Putamen (tissue), 1 donor: ENCODE data around the gene NKD1.
"Not testable (repeated sequence)": the region's sequence is repeated elsewhere in the genome, so short reads cannot be mapped to it uniquely, and the experiment has no call there.

ENCODE experiments used
- DNase-seq: peaks from one replicate; pipeline ENCODE4 v3.0.0-alpha.2; 2016; ENCODE audit warnings: low spot score

The NKD1 gene

DNA sequence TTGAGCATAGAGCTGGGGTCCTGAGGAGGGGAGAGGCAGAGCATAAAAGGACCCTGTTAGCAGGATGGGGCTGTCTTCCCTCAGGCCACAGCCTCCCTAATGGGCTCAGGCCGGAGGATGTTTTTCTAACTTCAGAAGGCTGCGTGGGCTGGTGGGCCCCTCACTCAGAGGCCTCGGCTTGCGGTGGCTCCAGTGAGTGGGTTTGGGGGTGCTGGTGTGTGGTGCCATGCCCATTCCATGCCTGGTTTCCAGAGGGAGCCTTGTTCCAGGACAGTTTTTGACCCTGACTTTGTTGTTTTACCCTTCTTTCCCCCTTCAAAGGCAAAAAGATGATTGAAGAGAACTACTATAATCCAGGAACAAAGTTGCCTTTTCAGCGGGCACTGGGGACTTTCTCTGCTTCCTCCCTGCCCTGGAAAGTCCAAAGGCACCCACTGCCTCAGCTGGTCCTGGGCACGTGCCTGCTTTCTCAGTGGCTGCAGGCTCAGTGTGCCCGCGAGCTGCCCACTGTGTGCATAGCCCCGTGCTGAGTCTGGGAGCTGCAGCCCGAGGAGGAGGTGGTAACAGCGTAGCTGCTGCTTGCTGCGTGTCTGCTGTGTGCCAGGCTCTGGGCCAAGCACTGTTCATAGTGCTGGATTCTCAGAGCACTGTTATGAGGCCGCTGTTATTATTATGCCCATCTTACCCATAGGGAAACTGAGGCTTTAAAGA lies 11.8 kb downstream of the NKD1 start:
- no peak for DNase-seq

DNA sequence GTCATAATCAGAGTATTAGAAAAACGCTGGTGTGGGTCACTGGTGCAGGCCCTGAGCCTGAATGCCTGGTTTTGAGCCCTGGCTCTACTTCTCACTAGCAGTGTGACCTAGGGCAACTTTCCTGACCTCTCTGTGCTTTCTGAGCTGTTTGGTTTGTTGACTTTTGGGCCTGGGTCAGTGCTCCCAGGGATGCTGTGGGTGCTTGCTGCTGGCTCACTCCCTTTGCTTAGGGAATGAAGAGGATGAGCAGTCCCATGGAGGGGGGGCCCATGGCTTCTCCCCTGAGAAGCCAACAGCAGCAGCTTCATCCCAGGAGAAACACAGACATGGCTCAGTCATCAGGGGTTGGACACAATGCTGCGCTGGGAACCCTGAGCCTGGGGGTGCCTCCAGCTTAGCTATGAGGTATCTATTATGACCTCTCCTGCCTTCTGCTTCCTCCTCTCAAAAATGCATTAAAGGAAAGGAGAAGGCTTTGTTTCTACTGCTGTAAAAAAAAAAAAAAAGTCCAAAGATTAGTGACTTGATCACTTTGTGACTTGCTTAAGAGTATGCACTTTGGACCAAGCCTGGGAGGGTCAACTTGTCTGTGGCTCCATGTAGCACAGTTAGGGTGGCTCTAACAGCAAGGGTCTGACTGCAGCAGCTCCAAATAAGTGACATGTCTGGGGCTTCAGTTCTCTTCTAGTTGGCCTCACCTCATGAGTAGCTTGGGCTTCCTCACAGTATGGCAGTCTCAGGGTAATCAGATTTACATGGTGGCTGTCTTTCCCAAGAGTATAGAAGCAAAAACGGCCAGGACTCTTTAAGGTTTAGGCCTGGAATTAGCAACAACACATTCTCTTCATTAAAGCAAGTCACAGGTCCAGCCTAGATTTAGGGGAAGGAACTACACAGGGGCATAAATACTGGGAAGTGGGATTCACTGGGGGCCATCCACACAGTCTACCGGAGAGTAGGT lies 13.0 kb downstream of the NKD1 start:
- no peak for DNase-seq

GRCh38 chr16:50562657-50563056 lies 14.5 kb downstream of the NKD1 start:
- no peak for DNase-seq

- DNase-seq: no peak
Observed at GRCh38 chr16:50563989-50564388, 15.8 kb downstream of the NKD1 start.

GRCh38 chr16:50565428-50565827 lies 17.2 kb downstream of the NKD1 start:
- no peak for DNase-seq

DNA sequence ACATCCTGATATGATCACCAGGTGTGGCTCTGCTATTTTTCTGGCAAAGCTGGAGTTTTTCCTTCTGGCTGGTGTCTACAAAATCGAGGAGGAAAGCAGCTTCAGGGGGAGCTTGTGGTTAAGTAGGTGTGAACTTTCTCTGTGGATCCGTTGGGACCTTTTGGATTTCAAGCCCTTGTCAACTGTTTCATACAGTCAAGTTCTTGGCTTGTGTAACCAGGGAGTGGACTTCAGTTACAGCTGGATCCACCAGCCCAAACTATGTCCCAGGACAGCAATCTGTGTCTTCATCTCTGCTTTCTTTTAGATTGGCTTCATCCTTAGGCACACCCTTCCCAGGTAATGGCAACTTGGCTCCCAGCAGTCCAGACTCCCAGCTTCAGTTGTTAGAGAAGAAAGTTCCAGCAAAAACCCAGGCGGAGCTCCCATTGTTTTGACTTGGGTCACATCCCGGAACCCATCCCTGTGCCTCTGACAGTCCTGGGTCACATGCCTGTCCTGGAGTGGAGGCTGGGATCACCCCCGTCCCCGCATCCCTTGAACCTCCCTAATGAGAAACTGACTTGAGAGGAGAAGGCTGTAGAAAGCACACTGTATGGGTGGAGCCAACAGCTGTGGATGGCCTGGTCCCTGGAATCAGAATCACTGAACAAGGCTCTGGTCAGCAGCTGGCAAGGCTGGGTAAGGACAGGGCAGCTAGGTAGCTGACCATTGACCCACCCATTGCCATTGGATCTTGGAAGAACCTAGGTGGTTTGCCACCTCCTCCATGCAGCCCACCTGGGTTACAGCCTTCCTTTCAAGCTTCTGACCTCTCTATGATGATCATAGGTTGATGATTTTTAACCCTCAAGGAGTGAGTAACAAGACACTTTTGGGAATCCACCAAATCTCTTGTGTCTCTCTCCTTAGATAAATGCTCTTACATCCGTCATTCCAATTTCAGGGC lies 18.1 kb downstream of the NKD1 start:
- DNase-seq: no peak

DNA sequence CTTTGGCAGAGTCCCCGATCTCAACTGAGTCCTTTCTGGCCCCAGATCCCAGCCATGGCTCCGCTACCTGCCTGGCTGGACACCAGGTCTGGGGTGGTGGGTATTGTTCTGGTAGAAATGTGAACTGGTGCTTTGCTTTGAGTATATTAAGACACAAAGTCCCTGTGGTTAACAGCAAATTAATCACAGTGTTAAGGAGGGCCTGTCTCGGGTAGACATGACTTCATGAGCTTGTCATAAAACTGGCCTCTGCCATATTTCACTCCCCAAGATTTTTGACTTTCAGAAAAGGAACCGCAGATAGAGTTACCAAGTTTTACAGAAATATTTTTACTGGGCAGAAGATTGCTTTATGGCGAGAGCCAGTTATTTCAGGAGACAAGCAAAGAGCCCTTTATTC lies 19.5 kb downstream of the NKD1 start:
- DNase-seq: no peak

DNA sequence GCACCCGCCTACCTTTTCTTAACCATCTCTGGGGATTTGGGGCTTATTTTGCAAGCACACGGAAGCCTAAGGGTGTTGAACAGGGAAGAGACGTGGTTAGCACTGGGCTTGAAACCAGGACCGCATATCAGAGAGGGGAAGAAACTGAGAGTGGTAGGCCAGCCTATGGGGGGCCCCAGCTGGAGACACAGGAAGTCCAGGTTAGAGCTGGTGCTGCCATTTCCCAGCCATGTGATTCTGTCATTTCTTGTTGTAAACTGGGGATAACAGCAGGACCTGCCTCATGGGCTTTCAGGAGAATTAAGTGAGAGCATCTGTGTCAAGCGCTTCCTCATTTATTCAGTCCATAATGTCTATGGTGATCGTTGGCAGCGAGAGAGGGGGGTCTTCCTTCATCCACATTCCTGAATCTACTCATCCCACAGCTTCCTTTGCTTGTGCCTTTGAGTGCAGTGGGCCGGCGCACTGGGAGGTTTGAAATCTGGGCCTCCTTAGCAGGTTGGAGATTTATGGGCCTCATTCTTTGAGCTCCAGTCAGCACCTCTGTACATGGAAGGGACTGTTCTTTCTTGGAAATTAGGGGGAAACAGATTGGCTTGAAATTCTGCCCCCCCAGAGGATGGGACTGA lies 20.1 kb downstream of the NKD1 start:
- no peak for DNase-seq

GRCh38 chr16:50570354-50570753 lies 22.2 kb downstream of the NKD1 start:
- no peak for DNase-seq

DNA sequence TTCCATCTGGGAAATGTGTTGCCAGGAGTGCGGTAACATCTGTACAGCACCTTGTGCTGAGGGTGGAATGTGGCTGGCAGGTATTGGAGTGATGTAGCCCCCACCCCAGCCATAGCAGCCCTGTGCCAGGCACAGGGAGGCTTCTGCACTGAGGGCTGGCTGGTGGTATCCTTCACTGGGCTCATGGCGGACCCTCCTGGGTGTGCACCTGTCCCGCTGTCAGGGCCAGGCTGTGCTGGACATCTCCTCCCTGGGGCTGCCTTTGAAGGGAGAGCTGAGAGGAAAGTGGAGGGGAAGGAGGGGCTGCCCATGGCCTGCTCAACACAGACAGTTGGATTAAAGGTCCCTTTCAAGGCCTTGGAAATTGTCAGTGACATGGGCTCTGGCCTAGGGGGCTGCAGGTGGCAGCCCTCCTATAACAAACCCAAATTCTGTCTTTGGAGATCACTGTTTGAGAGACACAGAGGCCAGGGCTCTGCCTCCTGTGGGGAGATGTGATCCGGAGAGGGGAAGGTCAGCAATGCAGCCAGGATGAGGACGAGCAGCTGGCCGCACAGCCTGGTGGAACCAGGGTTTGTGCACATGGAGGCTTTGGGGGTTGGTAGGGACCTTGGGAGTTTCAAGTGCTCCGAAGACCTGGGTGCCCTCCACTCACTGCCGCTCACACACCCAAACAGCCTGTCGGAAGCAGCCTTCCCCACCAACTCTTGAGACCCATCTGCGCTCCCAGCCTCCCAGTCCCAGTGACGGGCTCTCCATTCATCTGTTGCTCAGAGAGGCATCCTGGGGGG lies 22.8 kb downstream of the NKD1 start:
- no peak for DNase-seq

DNA sequence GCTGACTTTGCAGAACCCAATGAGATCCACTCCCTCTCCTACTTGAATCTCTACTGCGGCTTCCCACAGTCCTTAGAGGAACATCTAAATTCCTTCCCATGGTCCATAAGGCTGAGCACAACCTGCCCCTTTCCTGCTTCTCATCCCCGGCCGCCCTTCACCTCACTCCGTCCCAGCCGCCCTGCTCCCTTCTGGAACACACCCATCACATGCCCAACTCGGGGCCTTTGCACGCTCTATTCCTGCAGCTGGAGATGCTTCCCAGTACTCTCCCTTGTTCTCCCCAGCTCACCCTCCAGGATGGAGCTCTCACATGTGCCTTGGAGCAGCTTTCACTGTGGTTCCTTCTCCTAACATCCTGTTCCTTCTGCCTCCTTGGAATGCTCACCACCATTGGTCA lies 23.6 kb downstream of the NKD1 start:
- DNase-seq: no peak

DNA sequence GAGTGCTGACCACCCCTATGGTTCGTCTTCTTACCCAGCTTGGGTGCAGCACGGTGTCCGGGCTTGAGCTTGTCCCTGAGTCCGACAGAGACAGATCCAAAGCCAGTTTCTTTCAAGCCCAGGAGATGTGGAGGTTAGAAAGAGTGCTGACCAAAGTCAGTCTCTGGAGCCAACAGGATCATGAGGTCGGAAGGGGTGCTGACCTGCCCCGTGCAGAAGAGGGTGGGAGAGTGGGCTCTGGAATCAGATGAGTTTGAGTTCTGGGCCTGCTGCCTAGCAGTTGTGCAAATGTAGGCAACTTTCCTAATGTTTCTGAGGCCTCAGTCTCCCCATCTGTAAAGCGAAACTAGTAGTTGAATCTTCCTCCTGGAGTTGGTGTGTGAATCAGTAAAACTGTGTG lies 24.5 kb downstream of the NKD1 start:
- no peak for DNase-seq

- no peak for DNase-seq
Observed at GRCh38 chr16:50573279-50573678, 25.1 kb downstream of the NKD1 start.

- DNase-seq: no peak
Observed at GRCh38 chr16:50573947-50574744, 25.9 kb downstream of the NKD1 start.

DNA sequence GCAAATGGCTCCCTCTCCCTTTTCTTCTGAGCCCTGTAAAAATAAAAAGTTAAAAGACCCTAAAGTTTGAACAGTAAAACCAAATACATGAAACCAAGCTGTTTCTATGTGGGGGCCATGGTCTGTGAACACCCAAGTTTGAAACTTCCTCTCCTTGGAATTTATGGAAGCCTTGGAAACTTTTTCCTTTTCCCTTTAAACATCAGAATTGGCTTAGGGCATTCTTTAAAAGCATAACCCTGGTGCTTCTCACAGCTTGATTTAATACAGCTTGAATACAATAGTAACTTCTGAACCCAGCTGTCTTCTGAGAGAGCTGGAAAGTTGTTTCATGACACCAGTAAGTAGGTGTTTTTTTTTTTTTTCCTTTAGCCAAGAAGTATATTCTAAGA lies 26.5 kb downstream of the NKD1 start:
- DNase-seq: no peak

DNA sequence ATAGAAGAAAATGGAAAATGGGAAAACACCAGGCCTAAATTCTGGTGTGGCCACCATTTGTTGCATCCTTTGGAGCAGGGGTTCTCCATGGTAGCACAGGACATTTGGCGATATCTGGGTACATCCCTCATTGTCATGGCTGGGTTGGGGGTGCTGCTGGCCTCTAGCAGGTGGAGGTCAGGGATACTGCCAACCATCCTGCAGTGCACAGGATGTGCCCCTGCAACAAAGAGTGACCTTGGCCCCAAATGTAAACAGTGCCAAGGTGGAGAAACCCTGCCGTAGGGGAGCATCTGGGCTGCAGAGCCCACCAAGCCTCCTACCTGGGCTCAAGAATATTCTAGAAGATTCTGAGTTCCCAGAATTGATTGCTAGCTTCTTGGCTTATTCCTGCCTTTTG lies 27.5 kb downstream of the NKD1 start:
- DNase-seq: no peak

DNA sequence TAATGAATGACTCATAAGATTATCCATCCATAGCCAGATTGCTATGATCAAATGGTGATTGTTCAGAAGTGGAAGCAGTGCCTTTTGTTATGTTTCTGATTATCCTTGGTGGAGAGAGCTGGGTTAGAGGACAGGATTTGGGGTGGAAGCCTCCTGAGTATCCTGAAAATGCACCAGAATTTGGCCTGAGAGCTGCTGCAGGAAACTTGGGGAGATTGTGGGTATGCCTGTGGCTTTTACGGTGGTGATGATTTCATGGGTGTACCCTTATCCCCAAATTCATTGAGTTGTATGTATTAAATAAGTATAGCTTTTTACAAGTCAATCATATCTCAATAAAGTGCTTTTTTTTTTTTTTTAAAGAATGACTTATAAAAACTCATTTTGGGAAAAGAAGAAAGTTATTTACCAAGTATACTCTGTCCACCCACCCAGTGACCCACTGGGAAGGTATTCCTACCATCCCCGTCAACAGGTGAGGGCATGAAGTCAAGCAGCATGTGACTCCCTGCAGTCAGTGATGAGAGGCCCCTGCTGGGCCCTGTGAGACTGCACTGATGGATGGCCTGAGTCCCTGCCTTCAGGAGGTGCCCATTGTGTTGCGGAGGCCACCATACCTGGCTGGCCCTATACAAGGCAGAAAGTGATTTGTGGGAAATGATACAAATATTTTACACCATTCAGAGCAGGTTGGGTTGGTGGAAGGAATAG lies 28.4 kb downstream of the NKD1 start:
- no peak for DNase-seq

DNA sequence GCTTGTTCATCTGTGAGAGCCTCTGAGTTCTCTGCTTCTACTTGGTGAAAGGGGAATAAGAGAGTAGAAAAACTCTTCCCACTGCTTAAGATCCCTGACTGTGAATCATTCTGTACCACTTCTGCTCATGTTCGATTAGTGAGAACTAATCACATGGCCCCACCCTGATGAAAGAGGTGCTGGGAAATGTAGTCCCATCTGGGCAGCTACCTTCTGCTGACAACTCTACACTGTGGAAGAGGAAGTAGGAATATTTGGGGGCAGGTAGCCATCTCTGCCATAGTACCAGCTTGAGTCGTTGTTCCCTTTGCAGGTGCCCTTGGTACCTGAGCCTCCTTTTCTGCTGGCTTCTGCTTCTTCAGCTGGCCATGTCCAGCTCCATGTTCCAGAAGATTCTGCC lies 29.9 kb downstream of the NKD1 start:
- DNase-seq: no peak

GRCh38 chr16:50579373-50579772 lies 31.2 kb downstream of the NKD1 start:
- DNase-seq: not testable (repeated sequence)
